GM19023 (cell line): ENCODE measurements around the gene KREMEN1.

Experiments used
- ATAC-seq: cut with Tn5 transposase; IDR thresholded peaks from one replicate; pipeline ENCODE4 v1.9.1; 2021; ENCODE audit warnings: mild to moderate bottlenecking, moderate library complexity; ENCODE audit not compliant: unreplicated experiment

The KREMEN1 gene

DNA sequence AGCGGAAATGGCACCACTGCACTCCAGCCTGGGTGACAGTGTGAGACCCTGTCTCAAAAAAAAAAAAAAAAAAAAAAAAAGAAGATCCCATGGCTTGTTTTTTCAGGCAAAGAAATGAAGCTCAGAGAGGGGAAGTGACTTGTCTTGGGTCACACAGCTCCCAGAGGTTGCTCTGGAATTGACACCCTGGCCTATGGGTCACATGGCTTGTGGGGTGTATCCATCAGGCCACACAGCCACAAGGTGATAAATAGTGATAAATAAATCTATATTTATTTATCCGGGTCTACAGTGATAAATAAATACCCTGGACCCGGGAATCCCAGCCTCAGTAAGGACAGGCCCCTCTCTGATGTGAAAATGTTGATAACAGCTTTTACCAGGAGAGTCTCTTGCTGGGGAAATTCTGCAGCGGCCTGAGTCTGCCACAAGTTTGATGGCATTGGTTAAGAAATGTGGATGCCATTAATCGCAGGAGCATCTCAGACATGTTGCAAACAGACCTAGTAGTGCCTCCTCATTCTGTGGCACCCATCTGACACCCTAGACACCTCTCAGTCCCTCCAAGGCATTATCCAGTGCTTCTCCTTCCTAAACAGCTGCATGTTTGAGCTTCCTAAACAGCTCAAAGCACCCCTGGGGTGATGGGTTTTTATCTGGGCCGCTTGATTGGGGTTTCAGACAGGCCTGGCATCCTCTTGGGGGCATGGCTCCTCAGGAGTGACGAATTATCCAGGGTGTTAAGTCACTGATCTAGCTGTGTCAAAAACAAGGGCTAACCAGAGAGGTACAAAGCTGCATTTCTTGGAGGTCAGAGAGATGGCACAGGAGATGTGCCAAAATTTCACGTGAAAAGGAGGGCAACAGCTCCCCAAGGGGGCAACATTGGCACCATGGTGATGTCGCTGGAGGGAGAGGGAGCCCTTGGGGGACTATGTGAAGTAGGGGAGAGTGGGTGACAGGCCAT lies 130.9 kb downstream of the KREMEN1 start:
- ATAC-seq = no peak

DNA sequence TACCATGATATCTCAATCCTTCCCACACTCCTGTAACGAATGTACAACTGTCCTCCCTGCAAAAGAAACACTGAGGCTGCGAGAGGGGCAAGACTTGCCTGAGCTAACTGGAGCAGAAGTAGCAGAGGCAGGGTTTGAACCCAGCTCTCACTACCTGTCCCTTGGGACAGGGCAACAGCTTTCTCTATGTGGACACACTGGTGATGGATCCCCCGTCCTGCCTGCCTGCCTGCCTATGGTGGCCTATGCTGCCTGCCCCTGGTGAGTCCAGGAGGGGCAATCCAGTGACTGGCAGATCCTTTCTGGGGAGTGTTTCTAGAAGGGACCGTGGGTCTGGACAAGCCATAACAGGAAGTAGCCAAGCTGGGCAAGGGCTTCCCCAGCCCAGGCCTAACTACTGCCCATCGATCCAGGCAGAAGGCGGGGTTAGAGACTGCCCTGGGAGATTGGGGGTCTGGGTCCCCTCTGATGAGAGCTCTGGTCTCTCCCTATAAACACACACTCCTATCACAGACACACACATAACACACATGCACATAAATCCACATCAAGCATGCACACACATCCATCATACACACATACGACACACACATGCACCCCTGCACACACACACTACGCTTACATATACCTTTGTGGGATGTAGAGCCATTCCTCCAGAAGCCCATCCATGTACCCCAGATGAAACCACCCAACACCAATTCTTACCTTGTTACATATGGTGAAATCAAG lies 131.8 kb downstream of the KREMEN1 start:
- ATAC-seq = no peak

GRCh38 chr22:29205252-29205593 lies 132.4 kb downstream of the KREMEN1 start:
- ATAC-seq = no peak

GRCh38 chr22:29205594-29206371 lies 132.9 kb downstream of the KREMEN1 start, which contains the start of gene EMID1:
Gene EMID1, plus strand, starts transcription at chr22:29205896. Its CDS starts 143 bp downstream, at chr22:29206039.
- ATAC-seq = no peak

DNA sequence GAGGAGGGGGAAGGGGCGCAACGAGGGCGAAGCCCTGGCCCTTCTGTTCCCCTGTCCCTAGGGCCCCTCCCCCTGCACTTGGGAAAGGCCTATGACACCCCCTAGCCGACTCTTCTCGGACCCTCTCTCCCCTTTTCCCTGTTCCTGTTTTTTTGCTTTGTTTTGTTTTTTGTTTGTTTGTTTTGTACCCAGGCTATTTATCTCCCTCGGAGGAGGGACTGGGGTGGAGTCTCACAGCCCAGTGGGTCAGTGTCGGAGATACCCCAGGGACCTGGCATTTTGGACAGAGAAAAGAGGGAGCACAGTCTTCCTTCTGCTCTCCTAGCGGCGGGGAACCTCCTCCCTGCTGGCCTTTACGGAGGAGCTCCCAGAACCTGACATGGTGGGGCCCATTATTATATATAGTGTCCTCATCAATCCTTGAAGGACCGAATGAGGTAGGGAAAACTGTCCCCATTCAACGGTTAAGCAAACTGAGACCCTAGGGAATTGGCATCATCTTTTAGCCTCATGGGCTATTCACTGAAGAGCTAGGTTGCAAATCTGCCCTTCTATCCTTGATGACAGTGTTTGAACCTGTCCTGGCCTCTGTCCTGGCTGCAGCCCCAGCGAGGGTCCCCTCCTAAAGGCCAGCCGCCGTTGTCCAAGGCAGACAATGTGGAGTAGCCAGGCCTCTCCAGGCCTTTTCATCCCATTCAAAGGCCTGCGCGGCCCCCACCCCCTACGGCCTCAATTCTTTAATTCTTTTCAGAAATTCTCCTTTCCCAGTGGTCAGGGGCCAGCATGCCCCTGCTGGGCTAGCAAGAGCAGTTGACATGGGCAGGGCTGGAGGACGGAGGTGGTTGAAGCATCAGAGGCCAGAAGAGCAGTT lies 133.8 kb downstream of the KREMEN1 start:
- ATAC-seq = no peak

- no peak for ATAC-seq
These were observed 134.4 kb downstream of the KREMEN1 start for GRCh38 chr22:29207243-29207550.

DNA sequence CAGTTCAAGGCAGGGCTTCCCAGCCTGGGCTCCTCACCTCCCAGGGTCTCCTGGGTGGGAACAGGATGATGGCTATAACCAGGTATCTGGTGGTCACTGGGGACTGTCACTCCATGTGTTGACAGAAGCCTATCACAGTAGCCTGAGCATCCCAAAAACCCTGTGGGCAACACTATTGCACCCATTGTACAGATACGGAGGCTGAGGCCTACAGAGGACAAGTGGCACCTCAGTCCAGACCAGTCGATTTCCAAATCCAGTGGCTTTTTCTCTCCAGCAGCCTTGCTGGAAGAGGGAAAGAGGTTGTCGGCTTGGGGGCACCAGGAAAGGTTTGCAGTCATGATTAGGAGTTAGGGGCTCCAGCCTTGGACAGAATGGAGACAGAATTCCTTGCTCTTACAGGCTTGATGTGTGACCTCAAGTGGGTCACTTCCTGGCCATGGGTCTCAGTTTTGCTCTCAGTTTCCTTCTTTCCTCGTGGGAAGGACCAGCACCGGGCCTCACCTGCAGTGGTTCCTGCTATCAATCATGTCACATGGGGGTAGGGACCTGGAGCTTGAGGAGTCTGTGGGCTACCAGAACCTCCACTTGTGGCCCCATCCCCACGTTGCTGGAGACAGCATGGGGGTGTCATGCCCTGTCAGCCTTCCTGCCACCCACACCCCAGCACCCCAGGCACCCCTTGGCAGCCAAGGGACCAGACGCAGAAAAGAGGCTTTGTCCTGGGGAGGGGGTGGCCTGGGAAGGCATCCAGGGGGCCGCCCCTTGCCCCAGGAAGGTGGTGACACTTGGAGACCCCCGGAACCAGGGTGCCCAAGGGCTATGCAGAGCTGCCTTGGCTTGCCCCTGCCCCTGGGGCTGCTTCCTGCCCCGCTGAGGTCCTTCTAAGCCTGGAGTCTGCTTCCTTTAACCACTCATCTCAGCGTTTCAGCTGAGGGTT lies 135.0 kb downstream of the KREMEN1 start:
- no peak for ATAC-seq

DNA sequence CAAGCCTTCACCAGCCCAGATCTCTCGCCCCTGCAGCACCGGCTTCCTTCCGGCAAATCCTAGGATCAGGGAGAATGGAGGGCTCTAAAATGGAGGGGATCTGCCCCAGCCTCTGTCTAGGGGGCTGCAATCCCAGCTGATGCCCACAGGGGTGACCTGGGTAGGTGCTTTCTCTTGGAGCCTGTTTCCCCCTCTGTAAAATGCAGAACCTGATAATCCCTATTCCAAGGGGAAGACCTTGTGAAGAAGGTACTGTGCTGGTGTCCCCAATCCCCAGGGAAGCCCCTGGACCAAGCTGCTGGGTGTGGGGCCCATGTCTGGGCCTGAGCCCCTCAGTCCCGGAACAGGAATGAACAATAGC lies 135.6 kb downstream of the KREMEN1 start:
- no peak for ATAC-seq

GRCh38 chr22:29208879-29209623 lies 136.2 kb downstream of the KREMEN1 start:
- ATAC-seq = no peak

- no peak for ATAC-seq
These were observed 136.7 kb downstream of the KREMEN1 start for GRCh38 chr22:29209624-29209929.

DNA sequence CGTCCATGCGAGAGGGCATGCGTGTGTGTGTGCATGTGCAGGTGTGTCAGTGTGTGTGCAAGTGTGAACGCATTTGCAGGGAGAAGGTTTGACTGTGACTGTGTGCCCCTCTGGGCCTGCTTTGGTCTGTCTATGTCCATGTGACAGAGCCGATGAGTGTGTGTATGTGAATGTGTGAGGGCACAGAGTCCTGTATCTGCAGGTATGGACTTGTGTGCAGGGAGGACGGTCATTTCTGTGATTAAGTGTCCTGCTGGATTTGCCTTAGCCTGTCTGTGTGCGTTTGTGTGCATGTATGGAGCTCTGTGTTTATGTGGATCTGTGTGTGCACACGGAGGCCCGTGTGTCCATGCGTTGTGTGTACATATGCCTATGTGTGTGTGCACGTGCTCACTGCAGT lies 138.2 kb downstream of the KREMEN1 start:
- no peak for ATAC-seq

GRCh38 chr22:29211466-29211865 lies 138.6 kb downstream of the KREMEN1 start:
- ATAC-seq = no peak

GRCh38 chr22:29212743-29213142 lies 139.9 kb downstream of the KREMEN1 start:
- no peak for ATAC-seq

DNA sequence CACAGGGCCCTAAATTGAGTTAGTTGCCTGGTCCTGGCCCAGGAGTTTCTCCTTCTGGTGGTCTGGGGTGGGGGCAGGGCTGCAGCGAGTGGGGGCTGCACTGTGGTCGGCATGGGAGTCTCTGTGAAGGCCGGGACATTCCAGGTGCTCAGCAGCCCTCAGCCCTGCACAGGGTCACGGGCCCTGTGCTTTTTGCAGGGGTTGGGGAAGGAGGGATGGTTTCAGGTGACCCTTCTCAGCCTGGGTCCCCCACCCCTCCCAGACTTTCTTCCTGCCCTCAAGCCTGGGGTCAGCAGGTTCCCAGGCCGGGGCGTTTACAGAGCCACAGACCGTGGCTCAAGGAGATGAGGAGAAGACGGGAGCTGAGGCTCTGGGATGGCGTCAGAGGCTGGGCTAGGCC lies 140.7 kb downstream of the KREMEN1 start:
- ATAC-seq = no peak

- ATAC-seq = no peak
These were observed 141.4 kb downstream of the KREMEN1 start for GRCh38 chr22:29214232-29214631.

GRCh38 chr22:29215012-29215860 lies 142.4 kb downstream of the KREMEN1 start:
- ATAC-seq = no peak

GRCh38 chr22:29216011-29216872 lies 143.4 kb downstream of the KREMEN1 start:
- no peak for ATAC-seq
